Measurements from ENCODE around the gene CFAP57.

CFAP57 gene

DNA sequence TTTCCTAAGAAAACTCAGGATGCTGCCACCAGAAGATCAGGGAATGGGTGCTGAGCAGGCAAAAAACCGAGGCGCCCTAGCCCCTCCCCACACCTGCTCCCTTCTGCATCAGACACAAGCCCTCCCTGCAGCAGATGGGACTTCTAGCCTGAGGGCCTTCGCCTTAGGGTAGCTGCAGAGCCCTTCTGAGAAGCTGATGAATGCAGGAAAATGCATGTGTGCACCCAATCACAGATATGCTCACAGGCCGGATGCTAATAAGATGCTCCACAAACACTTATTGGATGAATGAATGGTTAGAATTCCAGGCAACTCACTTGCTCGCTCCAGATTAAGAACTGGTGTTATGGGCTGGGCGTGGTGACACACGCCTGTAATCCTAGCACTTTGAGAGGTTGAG is 120.1 kb downstream of the CFAP57 start:
- DNase-seq (ENCODE audit: extremely low read depth, low read depth) = no peak
- no peak overlapping the region for H3K4me3 ChIP-seq (replicated peaks; ENCODE audit: low read depth, low read length)
- TF ChIP-seq, protein P1, sequence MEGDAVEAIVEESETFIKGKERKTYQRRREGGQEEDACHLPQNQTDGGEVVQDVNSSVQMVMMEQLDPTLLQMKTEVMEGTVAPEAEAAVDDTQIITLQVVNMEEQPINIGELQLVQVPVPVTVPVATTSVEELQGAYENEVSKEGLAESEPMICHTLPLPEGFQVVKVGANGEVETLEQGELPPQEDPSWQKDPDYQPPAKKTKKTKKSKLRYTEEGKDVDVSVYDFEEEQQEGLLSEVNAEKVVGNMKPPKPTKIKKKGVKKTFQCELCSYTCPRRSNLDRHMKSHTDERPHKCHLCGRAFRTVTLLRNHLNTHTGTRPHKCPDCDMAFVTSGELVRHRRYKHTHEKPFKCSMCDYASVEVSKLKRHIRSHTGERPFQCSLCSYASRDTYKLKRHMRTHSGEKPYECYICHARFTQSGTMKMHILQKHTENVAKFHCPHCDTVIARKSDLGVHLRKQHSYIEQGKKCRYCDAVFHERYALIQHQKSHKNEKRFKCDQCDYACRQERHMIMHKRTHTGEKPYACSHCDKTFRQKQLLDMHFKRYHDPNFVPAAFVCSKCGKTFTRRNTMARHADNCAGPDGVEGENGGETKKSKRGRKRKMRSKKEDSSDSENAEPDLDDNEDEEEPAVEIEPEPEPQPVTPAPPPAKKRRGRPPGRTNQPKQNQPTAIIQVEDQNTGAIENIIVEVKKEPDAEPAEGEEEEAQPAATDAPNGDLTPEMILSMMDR (IDR thresholded peaks at IDR 0.05; ENCODE audit: low read depth, low read length, missing control alignments) = no peak

DNA sequence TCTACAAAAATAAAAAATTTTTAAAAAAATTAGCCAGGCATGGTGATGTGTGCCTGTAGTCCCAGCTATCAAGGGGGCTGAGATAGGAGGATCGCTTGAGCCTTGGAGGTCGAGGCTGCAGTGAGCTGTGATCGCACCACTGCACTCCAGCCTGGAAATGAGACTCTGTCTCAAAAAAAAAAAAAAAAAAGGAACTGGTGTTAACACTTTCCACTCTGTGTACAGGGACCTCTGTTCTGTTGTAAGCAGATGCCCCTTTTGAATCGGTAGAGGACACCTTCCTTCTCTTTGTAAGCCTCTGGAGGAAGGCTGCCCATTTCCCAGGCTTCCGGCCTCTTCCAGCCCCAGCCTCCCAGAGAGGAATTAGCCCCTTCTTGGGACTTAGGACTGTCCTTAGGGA is 120.5 kb downstream of the CFAP57 start:
- H3K4me3 ChIP-seq (replicated peaks; ENCODE audit: low read depth, low read length) = no peak overlapping the region
- TF ChIP-seq, protein P1 (IDR thresholded peaks at IDR 0.05; ENCODE audit: low read depth, low read length, missing control alignments) = no peak

DNA sequence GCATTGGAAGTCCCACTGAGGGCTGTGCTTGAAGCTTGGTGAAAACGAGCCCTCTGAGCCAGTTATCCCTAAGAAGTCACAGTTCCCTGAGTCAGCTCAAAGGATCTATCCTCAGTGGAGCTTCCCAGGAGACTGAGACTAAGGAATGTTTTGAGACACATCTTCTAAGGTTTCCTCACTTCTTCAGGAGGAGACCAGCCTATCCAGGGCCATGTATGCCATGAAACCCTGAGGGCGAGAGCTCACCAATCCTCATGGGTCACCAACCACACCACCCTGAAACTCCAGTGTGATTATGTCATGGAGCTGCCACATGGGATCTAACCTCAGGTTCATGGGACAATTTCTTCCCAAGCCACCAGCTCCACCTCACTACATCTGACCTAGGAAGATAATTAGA is 121.0 kb downstream of the CFAP57 start:
- no peak overlapping the region for H3K4me3 ChIP-seq (replicated peaks; ENCODE audit: low read depth, low read length)
- TF ChIP-seq, protein P1 (IDR thresholded peaks at IDR 0.05; ENCODE audit: low read depth, low read length, missing control alignments) = no peak
- DNase-seq (ENCODE audit: extremely low read depth, low read depth) = no peak

More for the DNA sequence above, 120.5 kb downstream of the CFAP57 start:
- no peak for DNase-seq (ENCODE audit: extremely low read depth, low read depth)

DNA sequence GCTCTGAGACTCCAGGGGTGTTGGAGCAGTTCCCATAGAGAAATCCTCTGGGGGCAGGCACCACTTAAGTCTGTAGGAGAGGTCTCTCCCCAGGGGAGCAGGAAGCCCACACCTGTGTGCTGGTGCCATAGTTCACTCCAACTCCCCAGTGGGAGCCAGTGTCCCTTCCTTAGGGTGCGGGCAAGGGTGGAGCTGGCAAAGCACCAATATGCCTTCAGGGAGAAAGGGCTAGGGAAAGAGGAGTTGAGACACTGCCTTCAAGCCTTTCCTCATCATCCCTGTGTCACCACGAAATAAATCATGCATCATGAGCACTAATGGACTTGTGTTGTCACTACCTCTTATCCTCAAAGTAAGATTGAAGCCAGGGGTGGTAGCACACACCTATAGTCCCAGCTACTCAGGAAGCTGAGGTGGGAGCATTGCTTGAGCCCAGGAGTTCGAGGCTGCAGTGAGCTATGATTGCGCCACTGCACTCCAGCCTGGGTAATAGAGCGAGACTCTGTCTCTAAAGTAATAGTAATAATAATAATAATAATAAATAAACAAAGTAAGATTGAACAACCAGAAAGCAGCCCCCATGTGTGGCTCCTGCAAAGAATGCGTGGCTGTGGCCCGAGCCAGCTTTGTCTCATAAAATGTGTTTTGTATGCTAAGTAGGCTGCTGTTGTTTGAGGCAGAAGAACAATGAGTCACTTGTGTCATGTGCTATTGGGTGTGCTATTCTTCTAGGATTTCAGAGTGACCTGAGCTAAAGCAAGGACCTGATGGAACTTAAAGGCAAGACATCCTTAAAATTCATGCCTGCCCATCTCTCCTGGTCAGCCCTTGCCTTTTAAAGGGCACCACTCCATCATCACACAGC is 122.0 kb downstream of the CFAP57 start:
- peak; percentile 30 for DNase-seq (ENCODE audit: extremely low read depth, low read depth)
- no peak overlapping the region for H3K4me3 ChIP-seq (replicated peaks; ENCODE audit: low read depth, low read length)
- TF ChIP-seq, protein P1 (IDR thresholded peaks at IDR 0.05; ENCODE audit: low read depth, low read length, missing control alignments) = no peak

DNA sequence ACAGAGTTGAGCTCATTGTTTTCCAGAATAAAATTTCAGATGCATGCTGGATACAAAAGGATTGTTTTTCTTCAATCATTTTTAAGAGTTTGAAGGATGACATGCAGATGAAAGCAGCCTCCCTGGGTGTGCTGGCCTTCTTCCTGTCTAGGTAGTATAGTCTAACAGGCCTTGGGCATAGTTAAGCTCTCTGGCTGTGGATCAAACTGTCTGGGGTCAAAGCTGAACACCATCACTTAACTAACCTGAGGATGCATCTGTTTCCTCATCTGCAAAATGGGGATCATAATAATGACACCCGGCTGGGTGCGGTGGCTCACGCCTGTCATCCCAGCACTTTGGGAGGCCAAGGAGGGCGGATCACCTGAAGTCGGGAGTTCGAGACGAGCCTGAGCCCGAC is 122.6 kb downstream of the CFAP57 start:
- TF ChIP-seq, protein P1 (IDR thresholded peaks at IDR 0.05; ENCODE audit: low read depth, low read length, missing control alignments) = no peak
- DNase-seq (ENCODE audit: extremely low read depth, low read depth) = no peak
- H3K4me3 ChIP-seq (replicated peaks; ENCODE audit: low read depth, low read length) = no peak overlapping the region

DNA sequence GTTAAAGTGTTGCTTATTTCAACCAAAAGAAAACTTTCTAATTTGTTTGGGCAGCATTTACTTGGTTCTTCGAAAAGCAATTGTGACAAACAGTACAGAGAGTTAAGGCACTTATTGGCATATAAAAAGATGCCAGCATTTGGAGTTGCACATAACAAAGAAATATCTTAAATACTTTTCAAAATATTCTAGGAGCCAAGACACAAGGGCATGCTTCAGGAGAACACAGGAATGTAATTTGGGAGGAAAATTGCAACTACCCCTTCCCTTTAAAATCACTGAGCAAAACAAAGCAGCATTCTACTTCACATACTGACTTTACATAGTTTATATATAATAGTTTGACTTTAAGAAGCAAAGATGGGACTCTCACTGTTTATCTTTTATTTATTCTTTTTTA is 124.1 kb downstream of the CFAP57 start:
- H3K4me3 ChIP-seq (replicated peaks; ENCODE audit: low read depth, low read length) = no peak overlapping the region
- no peak for DNase-seq (ENCODE audit: extremely low read depth, low read depth)
- TF ChIP-seq, protein P1 (IDR thresholded peaks at IDR 0.05; ENCODE audit: low read depth, low read length, missing control alignments) = no peak
